SK-N-SH treated with all-trans-retinoic acid at 6 μM for 48 hours (cell line): ENCODE data around the gene EDC3.

Experiments
- ATAC-seq: fragments of 200-7000 bp; cut with Tn5 transposase; 3 replicates; pipeline ENCODE4 v1.9.1; 2020; ENCODE audit warnings: mild to moderate bottlenecking, moderate library complexity
- ARNTL ChIP-seq: fragments of 450-650 bp; formaldehyde crosslinking; IDR thresholded peaks from 2 replicates; pipeline ENCODE4 v1.5.0; 2020; ENCODE audit warnings: low read depth, mild to moderate bottlenecking, moderate library complexity, borderline replicate concordance
- BACH2 ChIP-seq: fragments of 250-450 bp; sonication (Bioruptor Pico); IDR thresholded peaks from 2 replicates; pipeline ENCODE4 v1.9.0; 2021; ENCODE audit warnings: mild to moderate bottlenecking, borderline replicate concordance
- CREB5 ChIP-seq: fragments of 250-450 bp; sonication (Bioruptor Pico); IDR thresholded peaks from 2 replicates; pipeline ENCODE4 v1.5.1; 2020; ENCODE audit warnings: low read depth, mild to moderate bottlenecking, moderate library complexity
- CSDC2 ChIP-seq: fragments of 250-450 bp; sonication (Bioruptor Pico); IDR thresholded peaks from 2 replicates; pipeline ENCODE4 v1.5.0; 2020; ENCODE audit warnings: mild to moderate bottlenecking, moderate library complexity
- GLIS3 ChIP-seq: fragments of 250-450 bp; sonication (Bioruptor Pico); IDR thresholded peaks from 2 replicates; pipeline ENCODE4 v1.5.0; 2020; ENCODE audit warnings: mild to moderate bottlenecking, moderate library complexity
- ISL1 ChIP-seq: fragments of 250-450 bp; sonication (Bioruptor Pico); IDR thresholded peaks from 2 replicates; pipeline ENCODE4 v2.1.2; 2022; ENCODE audit warnings: mild to moderate bottlenecking, moderate library complexity
- OSR1 ChIP-seq: fragments of 250-450 bp; sonication (Bioruptor Pico); IDR thresholded peaks from 2 replicates; pipeline ENCODE4 v1.8.0; 2022; ENCODE audit warnings: moderate library complexity, mild to moderate bottlenecking, inconsistent platforms
- POU6F1 ChIP-seq: fragments of 250-450 bp; sonication (Bioruptor Pico); IDR thresholded peaks from 2 replicates; pipeline ENCODE4 v1.8.0; 2021; ENCODE audit warnings: low read depth, mild to moderate bottlenecking, moderate library complexity, borderline replicate concordance
- PPARA ChIP-seq: fragments of 250-450 bp; sonication (Bioruptor Pico); IDR thresholded peaks from 2 replicates; pipeline ENCODE4 v1.5.0; 2020; ENCODE audit warnings: mild to moderate bottlenecking, borderline replicate concordance
- RARB ChIP-seq: fragments of 250-450 bp; sonication (Bioruptor Pico); IDR thresholded peaks from 2 replicates; pipeline ENCODE4 v1.8.0; 2021; ENCODE audit warnings: mild to moderate bottlenecking, moderate library complexity
- SNAI2 ChIP-seq: fragments of 250-450 bp; sonication (Bioruptor Pico); IDR thresholded peaks from 2 replicates; pipeline ENCODE4 v1.5.0; 2020; ENCODE audit warnings: mild to moderate bottlenecking, moderate library complexity
- TOX ChIP-seq: fragments of 250-450 bp; sonication (Bioruptor Pico); IDR thresholded peaks from 2 replicates; pipeline ENCODE4 v1.8.0; 2021; ENCODE audit warnings: mild to moderate bottlenecking, moderate library complexity, borderline replicate concordance
- ZC3H10 ChIP-seq: fragments of 250-450 bp; sonication (Bioruptor Pico); IDR thresholded peaks from 2 replicates; pipeline ENCODE4 v1.5.1; 2021; ENCODE audit warnings: mild to moderate bottlenecking, moderate library complexity
- ZFP3 ChIP-seq: fragments of 250-450 bp; sonication (Bioruptor Pico); IDR thresholded peaks from 2 replicates; pipeline ENCODE4 v1.5.0; 2020; ENCODE audit warnings: mild to moderate bottlenecking, moderate library complexity
- ZFP30 ChIP-seq: fragments of 450-650 bp; formaldehyde crosslinking; IDR thresholded peaks from 2 replicates; pipeline ENCODE4 v1.5.0; 2022; ENCODE audit warnings: mild to moderate bottlenecking, moderate library complexity
- ZNF565 ChIP-seq: fragments of 450-650 bp; formaldehyde crosslinking; conservative IDR thresholded peaks from 2 replicates; pipeline ENCODE4 v1.5.0; 2020; ENCODE audit warnings: low read depth, mild to moderate bottlenecking, moderate library complexity
- ZNF70 ChIP-seq: fragments of 450-650 bp; formaldehyde crosslinking; IDR thresholded peaks from 2 replicates; pipeline ENCODE4 v1.5.0; 2020; ENCODE audit warnings: mild to moderate bottlenecking, moderate library complexity
- TF ChIP-seq, protein P1 (sequence below): fragments of 250-450 bp; sonication (Bioruptor Pico); IDR thresholded peaks from 2 replicates; pipeline ENCODE4 v1.5.0; 2020; ENCODE audit warnings: mild to moderate bottlenecking, moderate library complexity
- TF ChIP-seq, protein P2 (sequence below): fragments of 250-450 bp; sonication (Bioruptor Pico); IDR thresholded peaks from 2 replicates; pipeline ENCODE4 v1.8.0; 2020; ENCODE audit warnings: mild to moderate bottlenecking, moderate library complexity, borderline replicate concordance
- TF ChIP-seq, protein P3 (sequence below): fragments of 250-450 bp; sonication (Bioruptor Pico); IDR thresholded peaks from 2 replicates; pipeline ENCODE4 v1.5.1; 2021; ENCODE audit warnings: mild to moderate bottlenecking, moderate library complexity

The EDC3 gene

DNA sequence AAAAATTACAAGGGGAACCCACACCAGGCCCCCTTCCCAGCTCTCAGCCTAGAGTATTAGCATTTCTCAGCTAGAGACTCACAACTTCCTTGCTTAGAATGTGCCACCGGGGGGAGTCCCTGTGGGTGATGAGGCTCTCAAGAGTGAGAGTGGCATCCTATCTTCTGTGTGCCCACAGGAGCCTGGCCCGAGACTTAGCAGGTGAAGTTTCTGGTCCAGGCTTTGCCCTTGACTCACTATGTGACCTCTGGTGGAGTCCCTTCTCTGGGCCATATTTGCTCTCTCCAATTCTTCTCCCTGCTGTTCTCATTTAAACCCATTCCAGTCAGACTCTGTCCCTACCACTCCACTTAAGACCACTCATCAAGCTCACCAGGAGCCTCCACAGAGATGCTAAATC is 62.0 kb downstream of the EDC3 start:
- TF ChIP-seq CSDC2 (no peak), TOX (CRISPR knock-in tag) (no peak), ZFP30 (CRISPR knock-in tag) (no peak), OSR1 (no peak), ZC3H10 (no peak), RARB (no peak), SNAI2 (CRISPR knock-in tag) (no peak), ZFP3 (CRISPR knock-in tag) (no peak), ZNF565 (CRISPR knock-in tag) (no peak), ISL1 (CRISPR knock-in tag) (no peak), GLIS3 (CRISPR knock-in tag) (no peak), PPARA (CRISPR knock-in tag) (no peak)
- TF ChIP-seq, protein P1, sequence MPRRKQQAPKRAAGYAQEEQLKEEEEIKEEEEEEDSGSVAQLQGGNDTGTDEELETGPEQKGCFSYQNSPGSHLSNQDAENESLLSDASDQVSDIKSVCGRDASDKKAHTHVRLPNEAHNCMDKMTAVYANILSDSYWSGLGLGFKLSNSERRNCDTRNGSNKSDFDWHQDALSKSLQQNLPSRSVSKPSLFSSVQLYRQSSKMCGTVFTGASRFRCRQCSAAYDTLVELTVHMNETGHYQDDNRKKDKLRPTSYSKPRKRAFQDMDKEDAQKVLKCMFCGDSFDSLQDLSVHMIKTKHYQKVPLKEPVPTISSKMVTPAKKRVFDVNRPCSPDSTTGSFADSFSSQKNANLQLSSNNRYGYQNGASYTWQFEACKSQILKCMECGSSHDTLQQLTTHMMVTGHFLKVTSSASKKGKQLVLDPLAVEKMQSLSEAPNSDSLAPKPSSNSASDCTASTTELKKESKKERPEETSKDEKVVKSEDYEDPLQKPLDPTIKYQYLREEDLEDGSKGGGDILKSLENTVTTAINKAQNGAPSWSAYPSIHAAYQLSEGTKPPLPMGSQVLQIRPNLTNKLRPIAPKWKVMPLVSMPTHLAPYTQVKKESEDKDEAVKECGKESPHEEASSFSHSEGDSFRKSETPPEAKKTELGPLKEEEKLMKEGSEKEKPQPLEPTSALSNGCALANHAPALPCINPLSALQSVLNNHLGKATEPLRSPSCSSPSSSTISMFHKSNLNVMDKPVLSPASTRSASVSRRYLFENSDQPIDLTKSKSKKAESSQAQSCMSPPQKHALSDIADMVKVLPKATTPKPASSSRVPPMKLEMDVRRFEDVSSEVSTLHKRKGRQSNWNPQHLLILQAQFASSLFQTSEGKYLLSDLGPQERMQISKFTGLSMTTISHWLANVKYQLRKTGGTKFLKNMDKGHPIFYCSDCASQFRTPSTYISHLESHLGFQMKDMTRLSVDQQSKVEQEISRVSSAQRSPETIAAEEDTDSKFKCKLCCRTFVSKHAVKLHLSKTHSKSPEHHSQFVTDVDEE (CRISPR knock-in tag): no peak
- no peak for ATAC-seq

- TF ChIP-seq, protein P2, sequence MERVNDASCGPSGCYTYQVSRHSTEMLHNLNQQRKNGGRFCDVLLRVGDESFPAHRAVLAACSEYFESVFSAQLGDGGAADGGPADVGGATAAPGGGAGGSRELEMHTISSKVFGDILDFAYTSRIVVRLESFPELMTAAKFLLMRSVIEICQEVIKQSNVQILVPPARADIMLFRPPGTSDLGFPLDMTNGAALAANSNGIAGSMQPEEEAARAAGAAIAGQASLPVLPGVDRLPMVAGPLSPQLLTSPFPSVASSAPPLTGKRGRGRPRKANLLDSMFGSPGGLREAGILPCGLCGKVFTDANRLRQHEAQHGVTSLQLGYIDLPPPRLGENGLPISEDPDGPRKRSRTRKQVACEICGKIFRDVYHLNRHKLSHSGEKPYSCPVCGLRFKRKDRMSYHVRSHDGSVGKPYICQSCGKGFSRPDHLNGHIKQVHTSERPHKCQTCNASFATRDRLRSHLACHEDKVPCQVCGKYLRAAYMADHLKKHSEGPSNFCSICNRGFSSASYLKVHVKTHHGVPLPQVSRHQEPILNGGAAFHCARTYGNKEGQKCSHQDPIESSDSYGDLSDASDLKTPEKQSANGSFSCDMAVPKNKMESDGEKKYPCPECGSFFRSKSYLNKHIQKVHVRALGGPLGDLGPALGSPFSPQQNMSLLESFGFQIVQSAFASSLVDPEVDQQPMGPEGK (CRISPR knock-in tag): no peak
- TF ChIP-seq CREB5 (CRISPR knock-in tag): no peak
- TF ChIP-seq, protein P3, sequence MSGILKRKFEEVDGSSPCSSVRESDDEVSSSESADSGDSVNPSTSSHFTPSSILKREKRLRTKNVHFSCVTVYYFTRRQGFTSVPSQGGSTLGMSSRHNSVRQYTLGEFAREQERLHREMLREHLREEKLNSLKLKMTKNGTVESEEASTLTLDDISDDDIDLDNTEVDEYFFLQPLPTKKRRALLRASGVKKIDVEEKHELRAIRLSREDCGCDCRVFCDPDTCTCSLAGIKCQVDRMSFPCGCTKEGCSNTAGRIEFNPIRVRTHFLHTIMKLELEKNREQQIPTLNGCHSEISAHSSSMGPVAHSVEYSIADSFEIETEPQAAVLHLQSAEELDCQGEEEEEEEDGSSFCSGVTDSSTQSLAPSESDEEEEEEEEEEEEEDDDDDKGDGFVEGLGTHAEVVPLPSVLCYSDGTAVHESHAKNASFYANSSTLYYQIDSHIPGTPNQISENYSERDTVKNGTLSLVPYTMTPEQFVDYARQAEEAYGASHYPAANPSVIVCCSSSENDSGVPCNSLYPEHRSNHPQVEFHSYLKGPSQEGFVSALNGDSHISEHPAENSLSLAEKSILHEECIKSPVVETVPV (CRISPR knock-in tag): no peak
- no peak for TF ChIP-seq ZFP30 (CRISPR knock-in tag)
- ATAC-seq: no peak
Measured at GRCh38 chr15:74632601-74633000, 63.2 kb downstream of the EDC3 start.

- peak; percentile 79 for ATAC-seq
- no peak for TF ChIP-seq ARNTL (CRISPR knock-in tag)
- TF ChIP-seq PPARA (CRISPR knock-in tag): no peak
- no peak for TF ChIP-seq CSDC2
- TF ChIP-seq BACH2: no peak
- no peak for TF ChIP-seq POU6F1 (CRISPR knock-in tag)
- no peak for TF ChIP-seq SNAI2 (CRISPR knock-in tag)
- no peak for TF ChIP-seq ZNF565 (CRISPR knock-in tag)
- TF ChIP-seq ISL1 (CRISPR knock-in tag): no peak
- TF ChIP-seq RARB: no peak
- no peak for TF ChIP-seq OSR1
- no peak for TF ChIP-seq TOX (CRISPR knock-in tag)
- TF ChIP-seq, protein P3 (CRISPR knock-in tag): no peak
- TF ChIP-seq ZFP30 (CRISPR knock-in tag): no peak
- no peak for TF ChIP-seq ZNF70
- TF ChIP-seq, protein P1 (CRISPR knock-in tag): no peak
- no peak for TF ChIP-seq CREB5 (CRISPR knock-in tag)
Measured at GRCh38 chr15:74631935-74632560, 63.8 kb downstream of the EDC3 start.
